Measurements from ENCODE around the gene HSPA12B.

Gene HSPA12B

GRCh38 chr20:3764659-3765058 is 32.2 kb downstream of the HSPA12B start:
- no peak for TF ChIP-seq CTCF (IDR thresholded peaks at IDR 0.05)
- no peaks in the 10 kb centered on the region for H3K27me3 ChIP-seq (ENCODE audit: control insufficient read depth, insufficient read depth, low read length)
- no peak overlapping the region for H3K9ac ChIP-seq
- H3K9me3 ChIP-seq (ENCODE audit: control insufficient read depth, low read length) = no peaks in the 10 kb centered on the region
- H3K4me3 ChIP-seq (ENCODE audit: low read depth, low read length) = no peak overlapping the region
- no peaks in the 10 kb centered on the region for H3K79me2 ChIP-seq
- no peak overlapping the region for H2AFZ ChIP-seq
- H3K4me1 ChIP-seq = no peaks in the 10 kb centered on the region
- H3K4me2 ChIP-seq (ENCODE audit: low read length) = no peak overlapping the region
- no peak overlapping the region for H3K27ac ChIP-seq
- no peaks in the 10 kb centered on the region for H3K36me3 ChIP-seq (ENCODE audit: control insufficient read depth, insufficient read depth, low read length)

GRCh38 chr20:3765171-3765882 is 32.8 kb downstream of the HSPA12B start:
- Histone ChIP-seq H3K4me2 (ENCODE audit: low read length) (no peak overlapping the region), H3K27ac (peak overlapping the region; percentile 37), H3K36me3 (ENCODE audit: control insufficient read depth, insufficient read depth, low read length) (no peaks in the 10 kb centered on the region), H3K79me2 (no peaks in the 10 kb centered on the region), H3K27me3 (ENCODE audit: control insufficient read depth, insufficient read depth, low read length) (no peaks in the 10 kb centered on the region), H3K9me3 (ENCODE audit: control insufficient read depth, low read length) (no peaks in the 10 kb centered on the region), H3K9ac (no peak overlapping the region), H3K4me3 (ENCODE audit: low read depth, low read length) (no peak overlapping the region), H2AFZ (no peak overlapping the region), H3K4me1 (no peaks in the 10 kb centered on the region)
- no peak for TF ChIP-seq CTCF (IDR thresholded peaks at IDR 0.05)

- Histone ChIP-seq H3K4me2 (ENCODE audit: low read length) (peak overlapping the region; percentile 97), H2AFZ (peak overlapping the region; percentile 99), H3K27me3 (ENCODE audit: control insufficient read depth, insufficient read depth, low read length) (no peaks in the 10 kb centered on the region), H3K9me3 (ENCODE audit: control insufficient read depth, low read length) (no peaks in the 10 kb centered on the region), H3K27ac (peak overlapping the region; percentile 6), H3K79me2 (no peaks in the 10 kb centered on the region), H3K4me3 (ENCODE audit: low read depth, low read length) (peak overlapping the region; percentile 66), H3K36me3 (ENCODE audit: control insufficient read depth, insufficient read depth, low read length) (no peaks in the 10 kb centered on the region), H3K4me1 (no peaks in the 10 kb centered on the region), H3K9ac (no peak overlapping the region)
- TF ChIP-seq CTCF (IDR thresholded peaks at IDR 0.05) = no peak
These were observed 34.1 kb downstream of the HSPA12B start for GRCh38 chr20:3766422-3767109.

GRCh38 chr20:3767110-3767426 is 34.6 kb downstream of the HSPA12B start:
- Histone ChIP-seq H3K27me3 (ENCODE audit: control insufficient read depth, insufficient read depth, low read length) (no peaks in the 10 kb centered on the region), H3K27ac (no peak overlapping the region), H3K9ac (no peak overlapping the region), H3K4me3 (ENCODE audit: low read depth, low read length) (peak overlapping the region; percentile 66), H3K36me3 (ENCODE audit: control insufficient read depth, insufficient read depth, low read length) (no peaks in the 10 kb centered on the region), H3K9me3 (ENCODE audit: control insufficient read depth, low read length) (no peaks in the 10 kb centered on the region), H3K4me1 (no peaks in the 10 kb centered on the region), H2AFZ (peak overlapping the region; percentile 99), H3K79me2 (no peaks in the 10 kb centered on the region), H3K4me2 (ENCODE audit: low read length) (peak overlapping the region; percentile 97)
- TF ChIP-seq CTCF (IDR thresholded peaks at IDR 0.05) = no peak
